Stomach (tissue), 4 donors: ENCODE data around the gene CLDN22.

ENCODE experiments used
- EP300 ChIP-seq: sonication (generic); formaldehyde crosslinking; IDR thresholded peaks from one replicate; pipeline ENCODE4 v1.6.1; 2017; ENCODE audit warnings: antibody characterized with exemption
- POLR2AphosphoS5 ChIP-seq, 3 donors: sonication (generic); formaldehyde crosslinking; IDR thresholded peaks; one replicate each; pipeline ENCODE4 v1.6.1; 2016; ENCODE audit warnings: antibody characterized with exemption in 3 of 3
- TF ChIP-seq, protein P1 (sequence below), 7 experiments: fragments of 450-650 bp in 4 of 7; fragments of 200-600 bp in 3 of 7; sonication (generic) in 3 of 7; IDR thresholded peaks; one replicate each; pipeline ENCODE4 v1.5.1; 2016 to 2019; ENCODE audit warnings: antibody characterized with exemption in 7 of 7, control low read depth in 2 of 7, mild to moderate bottlenecking in 1 of 7

DNA sequence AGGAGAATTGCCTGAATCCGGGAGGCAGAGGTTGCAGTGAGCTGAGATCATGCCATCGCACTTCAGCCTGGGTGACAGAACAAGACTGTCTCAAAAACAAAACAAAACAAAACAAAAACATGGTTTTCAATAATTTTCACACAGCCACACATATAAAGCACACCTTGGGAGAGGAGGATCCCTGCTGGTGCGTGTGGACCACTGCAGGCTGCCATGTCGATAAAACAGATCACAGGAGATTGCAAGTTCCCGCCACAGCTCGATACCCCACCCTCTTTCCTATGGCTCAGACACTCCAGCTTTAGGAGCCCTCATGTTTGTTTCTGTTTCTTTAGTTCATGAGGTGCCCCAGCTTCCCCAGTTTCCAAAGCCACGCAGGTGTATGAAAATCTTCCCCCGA is 33.5 kb upstream of the CLDN22 start:
- TF ChIP-seq, protein P1, sequence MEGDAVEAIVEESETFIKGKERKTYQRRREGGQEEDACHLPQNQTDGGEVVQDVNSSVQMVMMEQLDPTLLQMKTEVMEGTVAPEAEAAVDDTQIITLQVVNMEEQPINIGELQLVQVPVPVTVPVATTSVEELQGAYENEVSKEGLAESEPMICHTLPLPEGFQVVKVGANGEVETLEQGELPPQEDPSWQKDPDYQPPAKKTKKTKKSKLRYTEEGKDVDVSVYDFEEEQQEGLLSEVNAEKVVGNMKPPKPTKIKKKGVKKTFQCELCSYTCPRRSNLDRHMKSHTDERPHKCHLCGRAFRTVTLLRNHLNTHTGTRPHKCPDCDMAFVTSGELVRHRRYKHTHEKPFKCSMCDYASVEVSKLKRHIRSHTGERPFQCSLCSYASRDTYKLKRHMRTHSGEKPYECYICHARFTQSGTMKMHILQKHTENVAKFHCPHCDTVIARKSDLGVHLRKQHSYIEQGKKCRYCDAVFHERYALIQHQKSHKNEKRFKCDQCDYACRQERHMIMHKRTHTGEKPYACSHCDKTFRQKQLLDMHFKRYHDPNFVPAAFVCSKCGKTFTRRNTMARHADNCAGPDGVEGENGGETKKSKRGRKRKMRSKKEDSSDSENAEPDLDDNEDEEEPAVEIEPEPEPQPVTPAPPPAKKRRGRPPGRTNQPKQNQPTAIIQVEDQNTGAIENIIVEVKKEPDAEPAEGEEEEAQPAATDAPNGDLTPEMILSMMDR (IDR thresholded peaks at IDR 0.05): no peak
- TF ChIP-seq POLR2AphosphoS5 (IDR thresholded peaks at IDR 0.05): no peak
- TF ChIP-seq EP300: no peak
